HG03196 (cell line): Measurements from ENCODE around the gene ICAM2.

Experiments used
- ATAC-seq: cut with Tn5 transposase; IDR thresholded peaks from one replicate; pipeline ENCODE4 v1.9.1; 2021; ENCODE audit not compliant: unreplicated experiment

Gene ICAM2

GRCh38 chr17:63975541-63976092 is 44.8 kb downstream of the ICAM2 start:
- no peak for ATAC-seq

- ATAC-seq, result no peak
Measured at GRCh38 chr17:63974594-63975192, 45.7 kb downstream of the ICAM2 start.

GRCh38 chr17:63973930-63974593 is 46.4 kb downstream of the ICAM2 start:
- no peak for ATAC-seq

- ATAC-seq, result no peak
Measured at GRCh38 chr17:63973247-63973646, 47.2 kb downstream of the ICAM2 start.

- ATAC-seq, result no peak
Measured at GRCh38 chr17:63972796-63973195, 47.6 kb downstream of the ICAM2 start, which contains the start of gene SCN4A. Gene SCN4A (minus strand): TSS chr17:63972918. CDS start chr17:63972841, 77 bp downstream.

- no peak for ATAC-seq
Measured at GRCh38 chr17:63969278-63969677, 51.2 kb downstream of the ICAM2 start.

GRCh38 chr17:63967953-63968352 is 52.5 kb downstream of the ICAM2 start:
- no peak for ATAC-seq

- no peak for ATAC-seq
Measured at GRCh38 chr17:63966646-63967264, 53.7 kb downstream of the ICAM2 start.

- ATAC-seq, result no peak
Measured at GRCh38 chr17:63963123-63963522, 57.3 kb downstream of the ICAM2 start.

- no peak for ATAC-seq
Measured at GRCh38 chr17:63962298-63962744, 58.1 kb downstream of the ICAM2 start.

- no peak for ATAC-seq
Measured at GRCh38 chr17:63961355-63962212, 58.8 kb downstream of the ICAM2 start.

GRCh38 chr17:63960430-63960829 is 60.0 kb downstream of the ICAM2 start:
- no peak for ATAC-seq

GRCh38 chr17:63960006-63960405 is 60.4 kb downstream of the ICAM2 start:
- ATAC-seq, result no peak

GRCh38 chr17:63956296-63956920 is 64.0 kb downstream of the ICAM2 start:
- no peak for ATAC-seq

GRCh38 chr17:63955791-63956190 is 64.6 kb downstream of the ICAM2 start:
- no peak for ATAC-seq

- ATAC-seq, result no peak
Measured at GRCh38 chr17:63955232-63955631, 65.2 kb downstream of the ICAM2 start.

GRCh38 chr17:63954402-63955063 is 65.9 kb downstream of the ICAM2 start:
- peak; percentile 60 for ATAC-seq
